HepG2 (cell line): ENCODE results near the gene RHD. TPM values are rescaled to one million over a fixed set of nuclear protein-coding genes. Genes with fewer than 3 reads are reported as not detected.

ENCODE experiments used
- AKAP8 ChIP-seq: sonication (generic); formaldehyde crosslinking; IDR thresholded peaks from 2 replicates; pipeline ENCODE4 v1.5.1; 2020; ENCODE audit warnings: mild to moderate bottlenecking, missing genetic modification reagents
- BRCA1 ChIP-seq: sonication (generic); formaldehyde crosslinking; IDR thresholded peaks from 2 replicates; pipeline ENCODE4 v1.4.0; 2020; ENCODE audit warnings: missing genetic modification reagents
- ELF1 ChIP-seq: sonication (generic); formaldehyde crosslinking; IDR thresholded peaks from 2 replicates; pipeline ENCODE4 v1.4.0; 2020; ENCODE audit warnings: missing genetic modification reagents
- ELF3 ChIP-seq: IDR thresholded peaks from 2 replicates; pipeline ENCODE4 v1.6.1; 2016; ENCODE audit warnings: missing genetic modification reagents, missing compliant biosample characterization
- ESRRA ChIP-seq: sonication (generic); formaldehyde crosslinking; IDR thresholded peaks from 2 replicates; pipeline ENCODE4 v1.5.1; 2020; ENCODE audit warnings: mild to moderate bottlenecking, low read depth, missing genetic modification reagents
- FOXJ3 ChIP-seq: sonication (generic); formaldehyde crosslinking; IDR thresholded peaks from 2 replicates; pipeline ENCODE4 v1.4.0; 2020; ENCODE audit warnings: missing genetic modification reagents, mild to moderate bottlenecking, borderline replicate concordance
- HOXD1 ChIP-seq: sonication (generic); formaldehyde crosslinking; IDR thresholded peaks from 2 replicates; pipeline ENCODE4 v1.5.0; 2020; ENCODE audit warnings: missing genetic modification reagents
- KAT8 ChIP-seq: IDR thresholded peaks from 2 replicates; pipeline ENCODE4 v1.6.1; 2016; ENCODE audit warnings: missing genetic modification reagents, missing compliant biosample characterization
- MED1 ChIP-seq: sonication (generic); formaldehyde crosslinking; IDR thresholded peaks from 2 replicates; pipeline ENCODE4 v1.4.0; 2020; ENCODE audit warnings: missing genetic modification reagents
- MIER3 ChIP-seq: IDR thresholded peaks from 2 replicates; pipeline ENCODE4 v1.6.1; 2016; ENCODE audit warnings: missing compliant biosample characterization, borderline replicate concordance
- NR2C2 ChIP-seq: sonication (generic); formaldehyde crosslinking; IDR thresholded peaks from 2 replicates; pipeline ENCODE4 v1.4.0; 2020; ENCODE audit warnings: missing genetic modification reagents, mild to moderate bottlenecking, moderate library complexity, borderline replicate concordance
- POLR2AphosphoS5 ChIP-seq: IDR thresholded peaks from 2 replicates; pipeline ENCODE4 v1.6.1; 2012; ENCODE audit warnings: low read depth, low read length
- RAD21 ChIP-seq: fragments of 450-650 bp; formaldehyde crosslinking; IDR thresholded peaks from 2 replicates; pipeline ENCODE4 v1.5.0; 2020; ENCODE audit warnings: mild to moderate bottlenecking
- SATB2 ChIP-seq: sonication (generic); formaldehyde crosslinking; IDR thresholded peaks from 2 replicates; pipeline ENCODE4 v1.5.0; 2020; ENCODE audit warnings: missing genetic modification reagents
- SIN3A ChIP-seq: IDR thresholded peaks from 2 replicates; pipeline ENCODE4 v1.6.1; 2011; ENCODE audit warnings: low read depth, mild to moderate bottlenecking, control low read depth, low read length, borderline replicate concordance
- TBL1XR1 ChIP-seq: fragments of 150-350 bp; IDR thresholded peaks from 2 replicates; pipeline ENCODE4 v1.6.1; 2014; ENCODE audit warnings: borderline replicate concordance, low read length; ENCODE audit not compliant: partially characterized antibody
- YY1 ChIP-seq: IDR thresholded peaks from 2 replicates; pipeline ENCODE4 v1.6.1; 2011; ENCODE audit warnings: low read length, low read depth, moderate library complexity, mild to moderate bottlenecking; ENCODE audit not compliant: insufficient read depth, insufficient replicate concordance
- ZNF224 ChIP-seq: sonication (generic); formaldehyde crosslinking; IDR thresholded peaks from 2 replicates; pipeline ENCODE4 v1.5.0; 2020; ENCODE audit warnings: mild to moderate bottlenecking, missing genetic modification reagents
- ZNF274 ChIP-seq: sonication (generic); formaldehyde crosslinking; IDR thresholded peaks from 2 replicates; pipeline ENCODE4 v1.5.1; 2020; ENCODE audit warnings: mild to moderate bottlenecking, missing genetic modification reagents
- ZNF333 ChIP-seq: sonication (generic); formaldehyde crosslinking; IDR thresholded peaks from 2 replicates; pipeline ENCODE4 v1.4.0; 2020; ENCODE audit warnings: mild to moderate bottlenecking, missing genetic modification reagents, borderline replicate concordance
- ZNF7 ChIP-seq: IDR thresholded peaks from 2 replicates; pipeline ENCODE4 v1.6.1; 2016; ENCODE audit warnings: missing biosample characterization, missing genetic modification reagents
- ZNF772 ChIP-seq: sonication (generic); formaldehyde crosslinking; IDR thresholded peaks from 2 replicates; pipeline ENCODE4 v1.5.0; 2020; ENCODE audit warnings: mild to moderate bottlenecking, missing genetic modification reagents
- ZNF773 ChIP-seq: sonication (generic); formaldehyde crosslinking; IDR thresholded peaks from 2 replicates; pipeline ENCODE4 v1.4.0; 2020; ENCODE audit warnings: missing genetic modification reagents, borderline replicate concordance
- polyA plus RNA-seq, 8 experiments: library from polyadenylated mRNA; depleted of rRNA in 3 of 8; stranded (reverse) in 7 of 8; unstranded in 1 of 8; fragments of >200 nt; fragmentation: Illumina TruSeq in 4 of 8; extraction: Trizol in 4 of 8; gene quantifications; 2 replicates each; pipeline versions ENCODE4 v1.2.1 to v1.2.3, GENCODE V29; 2011 to 2016; ENCODE audit warnings: low read depth in 4 of 8, missing spikeins in 1 of 8, mixed read lengths in 1 of 8; ENCODE audit not compliant: insufficient read depth in 1 of 8
- total RNA-seq, 5 experiments: library from RNA; depleted of rRNA; stranded (reverse); fragments of >200 nt; fragmentation: Illumina TruSeq; extraction: Trizol; gene quantifications; 2 replicates each; pipeline ENCODE4 v1.2.3, GENCODE V29; 2016; ENCODE audit warnings: low read depth in 1 of 5
- TF ChIP-seq, protein P1 (sequence below): sonication (generic); formaldehyde crosslinking; IDR thresholded peaks from 2 replicates; pipeline ENCODE4 v1.5.0; 2020; ENCODE audit warnings: mild to moderate bottlenecking, missing genetic modification reagents, borderline replicate concordance
- TF ChIP-seq, protein P2 (sequence below): sonication (generic); formaldehyde crosslinking; IDR thresholded peaks from 2 replicates; pipeline ENCODE4 v1.9.0; 2022; ENCODE audit warnings: missing genetic modification reagents, mild to moderate bottlenecking, borderline replicate concordance

The RHD gene
- total and polyA plus RNA-seq, 2 of the 13 experiments (the other 11 are each of a cell fraction or from before 2014, with no cell fraction given), result not detected

DNA sequence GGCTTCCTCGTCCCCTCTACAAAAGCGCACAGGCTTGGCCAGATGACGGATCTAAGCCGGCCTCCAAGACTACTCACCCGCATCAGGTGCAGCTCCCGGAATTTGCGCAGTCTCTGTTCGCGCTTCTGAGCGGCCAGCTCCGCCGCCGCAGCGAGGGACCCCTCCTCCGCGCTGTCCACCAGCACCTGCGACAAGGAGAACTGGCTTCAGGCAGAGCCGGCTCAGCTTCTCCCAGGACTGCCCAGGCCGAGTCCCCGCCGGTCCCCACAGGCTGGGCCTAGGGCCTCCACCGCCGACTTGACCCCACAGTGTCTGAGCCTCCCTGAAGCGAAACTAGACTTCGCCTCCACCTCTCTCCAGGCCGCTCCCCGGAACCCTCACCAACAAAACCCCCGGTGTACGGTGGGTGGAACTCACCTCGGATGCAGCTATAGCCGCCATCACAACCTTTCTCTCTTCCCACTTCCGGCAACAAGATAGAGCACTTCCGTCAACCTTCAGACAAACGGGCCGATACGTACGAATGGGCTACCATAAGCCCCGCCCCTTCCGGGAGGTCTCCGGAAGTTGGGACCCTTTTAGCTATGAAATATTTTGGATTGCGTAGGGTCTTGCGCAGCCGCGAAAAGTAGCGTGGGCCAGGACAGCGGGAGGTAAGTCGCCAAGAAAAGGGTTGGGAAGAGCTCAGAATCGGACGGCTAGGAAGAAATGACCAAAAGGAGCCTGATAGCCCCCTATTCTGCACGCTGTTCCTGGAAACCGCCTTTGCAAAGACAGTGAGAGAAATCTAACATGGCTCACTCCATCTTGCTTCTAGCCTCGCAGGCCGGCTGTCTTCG, 40.1 kb upstream of the RHD start, which contains the start of gene SYF2 (continued):
- TF ChIP-seq ELF3 (peak; percentile 63), FOXJ3 (peak; percentile 34; the same call in 1 of the 2 replicates), ESRRA (CRISPR knock-in tag) (peak; percentile 38; the same call in 1 of the 2 replicates), POLR2AphosphoS5 (peak; percentile 82), ELF1 (CRISPR knock-in tag) (peak; percentile 100), ZNF772 (CRISPR knock-in tag) (0 out of 2 replicates have a peak, but pooled peaks have one; percentile 14), SATB2 (CRISPR knock-in tag) (no peak), HOXD1 (0 out of 2 replicates have a peak, but pooled peaks have one; percentile 34), YY1 (peak; percentile 90), ZNF224 (CRISPR knock-in tag) (peak; percentile 33; the same call in 1 of the 2 replicates), ZNF7 (no peak), ZNF333 (CRISPR knock-in tag) (0 out of 2 replicates have a peak, but pooled peaks have one; percentile 10), KAT8 (CRISPR knock-in tag) (peak; percentile 99), TBL1XR1 (peak; percentile 18), NR2C2 (CRISPR knock-in tag) (peak; percentile 90), AKAP8 (0 out of 2 replicates have a peak, but pooled peaks have one; percentile 43), ZNF773 (CRISPR knock-in tag) (0 out of 2 replicates have a peak, but pooled peaks have one; percentile 47), ZNF274 (0 out of 2 replicates have a peak, but pooled peaks have one; percentile 5), RAD21 (CRISPR knock-in tag) (no peak; the same call in 1 of the 2 replicates), MED1 (no peak), MIER3 (CRISPR knock-in tag) (peak; percentile 46; the same call in 1 of the 2 replicates), SIN3A (peak; percentile 93), BRCA1 (CRISPR knock-in tag) (no peak)
- TF ChIP-seq, protein P1, sequence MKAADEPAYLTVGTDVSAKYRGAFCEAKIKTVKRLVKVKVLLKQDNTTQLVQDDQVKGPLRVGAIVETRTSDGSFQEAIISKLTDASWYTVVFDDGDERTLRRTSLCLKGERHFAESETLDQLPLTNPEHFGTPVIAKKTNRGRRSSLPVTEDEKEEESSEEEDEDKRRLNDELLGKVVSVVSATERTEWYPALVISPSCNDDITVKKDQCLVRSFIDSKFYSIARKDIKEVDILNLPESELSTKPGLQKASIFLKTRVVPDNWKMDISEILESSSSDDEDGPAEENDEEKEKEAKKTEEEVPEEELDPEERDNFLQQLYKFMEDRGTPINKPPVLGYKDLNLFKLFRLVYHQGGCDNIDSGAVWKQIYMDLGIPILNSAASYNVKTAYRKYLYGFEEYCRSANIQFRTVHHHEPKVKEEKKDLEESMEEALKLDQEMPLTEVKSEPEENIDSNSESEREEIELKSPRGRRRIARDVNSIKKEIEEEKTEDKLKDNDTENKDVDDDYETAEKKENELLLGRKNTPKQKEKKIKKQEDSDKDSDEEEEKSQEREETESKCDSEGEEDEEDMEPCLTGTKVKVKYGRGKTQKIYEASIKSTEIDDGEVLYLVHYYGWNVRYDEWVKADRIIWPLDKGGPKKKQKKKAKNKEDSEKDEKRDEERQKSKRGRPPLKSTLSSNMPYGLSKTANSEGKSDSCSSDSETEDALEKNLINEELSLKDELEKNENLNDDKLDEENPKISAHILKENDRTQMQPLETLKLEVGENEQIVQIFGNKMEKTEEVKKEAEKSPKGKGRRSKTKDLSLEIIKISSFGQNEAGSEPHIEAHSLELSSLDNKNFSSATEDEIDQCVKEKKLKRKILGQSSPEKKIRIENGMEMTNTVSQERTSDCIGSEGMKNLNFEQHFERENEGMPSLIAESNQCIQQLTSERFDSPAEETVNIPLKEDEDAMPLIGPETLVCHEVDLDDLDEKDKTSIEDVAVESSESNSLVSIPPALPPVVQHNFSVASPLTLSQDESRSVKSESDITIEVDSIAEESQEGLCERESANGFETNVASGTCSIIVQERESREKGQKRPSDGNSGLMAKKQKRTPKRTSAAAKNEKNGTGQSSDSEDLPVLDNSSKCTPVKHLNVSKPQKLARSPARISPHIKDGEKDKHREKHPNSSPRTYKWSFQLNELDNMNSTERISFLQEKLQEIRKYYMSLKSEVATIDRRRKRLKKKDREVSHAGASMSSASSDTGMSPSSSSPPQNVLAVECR, result peak; percentile 97
- TF ChIP-seq, protein P2, sequence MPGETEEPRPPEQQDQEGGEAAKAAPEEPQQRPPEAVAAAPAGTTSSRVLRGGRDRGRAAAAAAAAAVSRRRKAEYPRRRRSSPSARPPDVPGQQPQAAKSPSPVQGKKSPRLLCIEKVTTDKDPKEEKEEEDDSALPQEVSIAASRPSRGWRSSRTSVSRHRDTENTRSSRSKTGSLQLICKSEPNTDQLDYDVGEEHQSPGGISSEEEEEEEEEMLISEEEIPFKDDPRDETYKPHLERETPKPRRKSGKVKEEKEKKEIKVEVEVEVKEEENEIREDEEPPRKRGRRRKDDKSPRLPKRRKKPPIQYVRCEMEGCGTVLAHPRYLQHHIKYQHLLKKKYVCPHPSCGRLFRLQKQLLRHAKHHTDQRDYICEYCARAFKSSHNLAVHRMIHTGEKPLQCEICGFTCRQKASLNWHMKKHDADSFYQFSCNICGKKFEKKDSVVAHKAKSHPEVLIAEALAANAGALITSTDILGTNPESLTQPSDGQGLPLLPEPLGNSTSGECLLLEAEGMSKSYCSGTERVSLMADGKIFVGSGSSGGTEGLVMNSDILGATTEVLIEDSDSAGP, result peak; percentile 63; the same call in 1 of the 2 replicates
